GM18498 (cell line): ENCODE data around the gene NTPCR.

Experiments
- ATAC-seq: cut with Tn5 transposase; IDR thresholded peaks from one replicate; pipeline ENCODE4 v1.9.1; 2021; ENCODE audit warnings: mild to moderate bottlenecking, moderate library complexity; ENCODE audit not compliant: unreplicated experiment

NTPCR gene

GRCh38 chr1:233005703-233006102 lies 55.3 kb downstream of the NTPCR start:
- ATAC-seq: no peak

- no peak for ATAC-seq
Observed at GRCh38 chr1:233006108-233006507, 55.7 kb downstream of the NTPCR start.

GRCh38 chr1:233006541-233006973 lies 56.1 kb downstream of the NTPCR start:
- no peak for ATAC-seq

- no peak for ATAC-seq
Observed at GRCh38 chr1:233010146-233010545, 59.7 kb downstream of the NTPCR start.

- no peak for ATAC-seq
Observed at GRCh38 chr1:233012021-233012420, 61.6 kb downstream of the NTPCR start.

GRCh38 chr1:233015965-233016364 lies 65.6 kb downstream of the NTPCR start:
- ATAC-seq: peak; percentile 92

- ATAC-seq: no peak
Observed at GRCh38 chr1:233016798-233017197, 66.4 kb downstream of the NTPCR start.

GRCh38 chr1:233019083-233019482 lies 68.7 kb downstream of the NTPCR start:
- no peak for ATAC-seq

GRCh38 chr1:233019778-233020325 lies 69.4 kb downstream of the NTPCR start:
- no peak for ATAC-seq

GRCh38 chr1:233020426-233020825 lies 70.0 kb downstream of the NTPCR start:
- ATAC-seq: no peak

- ATAC-seq: no peak
Observed at GRCh38 chr1:233022246-233022645, 71.8 kb downstream of the NTPCR start.

GRCh38 chr1:233024199-233024598 lies 73.8 kb downstream of the NTPCR start:
- no peak for ATAC-seq

GRCh38 chr1:233025157-233025556 lies 74.7 kb downstream of the NTPCR start:
- no peak for ATAC-seq

GRCh38 chr1:233025567-233025966 lies 75.2 kb downstream of the NTPCR start:
- ATAC-seq: no peak

- no peak for ATAC-seq
Observed at GRCh38 chr1:233027046-233027445, 76.6 kb downstream of the NTPCR start.

GRCh38 chr1:233031521-233031920 lies 81.1 kb downstream of the NTPCR start:
- ATAC-seq: no peak

- ATAC-seq: no peak
Observed at GRCh38 chr1:233032916-233033315, 82.5 kb downstream of the NTPCR start.

- no peak for ATAC-seq
Observed at GRCh38 chr1:233033361-233033760, 83.0 kb downstream of the NTPCR start.
